GM12878 (cell line): ENCODE measurements around the gene FICD. TPM values are rescaled to one million over a fixed set of nuclear protein-coding genes. Genes with fewer than 3 reads are reported as not detected.

ENCODE experiments used
- ATAC-seq: fragments of 200-7000 bp; cut with Tn5 transposase; 3 replicates; pipeline ENCODE4 v1.9.1; 2020; ENCODE audit warnings: mild to moderate bottlenecking, moderate library complexity
- BruUV-seq: library from RNA; stranded (reverse); fragments of 400-500 nt; replicated peaks from 2 replicates; lab custom pipeline; 2021; lab: Mats Ljungman, UMichigan
- CTCF ChIA-PET: fragments of 300-600 bp; sonication (Branson Sonifier 250); formaldehyde crosslinking; extraction: SDS; loops from one replicate; lab custom pipeline; 2021; ENCODE audit warnings: inconsistent platforms; lab: Yijun Ruan, JAX
- POLR2A ChIA-PET: fragments of 350-600 bp; formaldehyde crosslinking; extraction: SDS; loops from one replicate; lab custom pipeline; 2021; ENCODE audit warnings: inconsistent platforms; lab: Charles Lee
- RAD21 ChIA-PET: fragments of 300-600 bp; sonication (Branson Sonifier 250); formaldehyde crosslinking; loops from one replicate; lab custom pipeline; 2023; ENCODE audit warnings: antibody characterized with exemption; ENCODE audit not compliant: unreplicated experiment; lab: Charles Lee
- SMC1A ChIA-PET: fragments of 300-600 bp; sonication (Branson Sonifier 250); formaldehyde crosslinking; loops from one replicate; lab custom pipeline; 2023; ENCODE audit not compliant: unreplicated experiment, uncharacterized antibody; lab: Charles Lee
- DNase-seq: peaks from one replicate; pipeline ENCODE4 v3.0.0-alpha.2; 2011; ENCODE audit warnings: low read depth, low spot score
- FAIRE-seq: peaks from 3 replicates; lab custom pipeline; 2011; peaks lifted over from hg19 to GRCh38; lab: Jason Lieb, UNC
- H2AFZ ChIP-seq: 2 replicates; pipeline ENCODE4 v1.6.0; 2011; ENCODE audit warnings: low read depth, low read length, control low read depth; ENCODE audit not compliant: control insufficient read depth
- H3K27ac ChIP-seq: 2 replicates; pipeline ENCODE4 v1.5.1; 2011; ENCODE audit warnings: control low read depth; ENCODE audit not compliant: control insufficient read depth, insufficient read depth
- H3K27me3 ChIP-seq, 2 experiments: replicated peaks in 1 of 2; 2 replicates each; pipeline versions ENCODE4 v1.6.0 to v1.6.1; 2011; ENCODE audit warnings: low read length in 1 of 2; ENCODE audit not compliant: control insufficient read depth in 2 of 2, insufficient read depth in 2 of 2
- H3K36me3 ChIP-seq, 2 experiments: 2 replicates each; pipeline ENCODE4 v1.5.1; 2011; ENCODE audit warnings: low read length in 1 of 2; ENCODE audit not compliant: control insufficient read depth in 2 of 2, insufficient read depth in 2 of 2
- H3K4me1 ChIP-seq: 2 replicates; pipeline ENCODE4 v1.6.1; 2011; ENCODE audit warnings: mild to moderate bottlenecking, low read length, moderate library complexity, mixed read lengths; ENCODE audit not compliant: control insufficient read depth, insufficient read depth
- H3K4me2 ChIP-seq: 2 replicates; pipeline ENCODE4 v1.6.0; 2011; ENCODE audit warnings: control low read depth; ENCODE audit not compliant: control insufficient read depth, insufficient read depth
- H3K4me3 ChIP-seq: fragments of 200-600 bp; sonication (generic); 2 replicates; pipeline ENCODE4 v1.5.1; 2016
- H3K79me2 ChIP-seq: 2 replicates; pipeline ENCODE4 v1.6.0; 2011; ENCODE audit warnings: low read length; ENCODE audit not compliant: control insufficient read depth, insufficient read depth
- H3K9ac ChIP-seq: 2 replicates; pipeline ENCODE4 v1.8.0; 2011; ENCODE audit warnings: low read length, control low read depth, mixed read lengths; ENCODE audit not compliant: control insufficient read depth, insufficient read depth
- H3K9me3 ChIP-seq: replicated peaks from 3 replicates; pipeline ENCODE4 v1.5.1; 2011; ENCODE audit warnings: mild to moderate bottlenecking, low read length; ENCODE audit not compliant: control insufficient read depth, insufficient read depth
- H4K20me1 ChIP-seq: 2 replicates; pipeline ENCODE4 v1.6.0; 2011; ENCODE audit not compliant: control insufficient read depth, insufficient read depth
- BHLHE40 ChIP-seq, 2 experiments: fragments of 450-650 bp in 1 of 2; IDR thresholded peaks; 2 replicates each; pipeline ENCODE4 v1.6.1; 2011 to 2017; ENCODE audit warnings: low read depth in 2 of 2, borderline replicate concordance in 1 of 2, improper control_type of control experiment in 1 of 2, low read length in 1 of 2, mild to moderate bottlenecking in 1 of 2
- CBX3 ChIP-seq: fragments of 200-600 bp; sonication (generic); IDR thresholded peaks from 2 replicates; pipeline ENCODE4 v1.6.1; 2016; ENCODE audit warnings: low read depth, borderline replicate concordance
- CTCF ChIP-seq, 3 experiments: IDR thresholded peaks in 2 of 3; conservative IDR thresholded peaks in 1 of 3; 2 replicates each; pipeline ENCODE4 v1.5.1; 2011; ENCODE audit warnings: low read depth in 3 of 3, low read length in 3 of 3, mild to moderate bottlenecking in 3 of 3, control low read depth in 2 of 3, moderate library complexity in 2 of 3, inconsistent platforms in 1 of 3, mixed read lengths in 1 of 3; ENCODE audit not compliant: control insufficient read depth in 2 of 3, insufficient read depth in 1 of 3; ENCODE audit errors: extremely low read depth in 1 of 3
- MEF2B ChIP-seq: fragments of 450-650 bp; IDR thresholded peaks from 2 replicates; pipeline ENCODE4 v1.6.1; 2018; ENCODE audit warnings: mild to moderate bottlenecking, moderate library complexity; ENCODE audit not compliant: partially characterized antibody, poor library complexity, severe bottlenecking
- PKNOX1 ChIP-seq: fragments of 450-650 bp; IDR thresholded peaks from 2 replicates; pipeline ENCODE4 v1.6.1; 2016; ENCODE audit warnings: mild to moderate bottlenecking
- RAD21 ChIP-seq: IDR thresholded peaks from 2 replicates; pipeline ENCODE4 v1.6.1; 2011; ENCODE audit warnings: mild to moderate bottlenecking, low read depth, low read length, moderate library complexity; ENCODE audit not compliant: insufficient read depth
- SMC3 ChIP-seq: IDR thresholded peaks from 2 replicates; pipeline ENCODE4 v1.6.1; 2011; ENCODE audit warnings: low read length, improper control_type of control experiment, borderline replicate concordance
- SP1 ChIP-seq: IDR thresholded peaks from one replicate; pipeline ENCODE4 v1.6.1; 2011; ENCODE audit warnings: low read depth, low read length
- TAF1 ChIP-seq: IDR thresholded peaks from 2 replicates; pipeline ENCODE4 v1.6.1; 2011; ENCODE audit warnings: mild to moderate bottlenecking, low read depth, low read length, borderline replicate concordance
- TCF12 ChIP-seq: IDR thresholded peaks from 2 replicates; pipeline ENCODE4 v1.6.1; 2011; ENCODE audit warnings: low read depth, mild to moderate bottlenecking, low read length
- WRNIP1 ChIP-seq: IDR thresholded peaks from 2 replicates; pipeline ENCODE4 v1.6.1; 2011; ENCODE audit warnings: low read depth, low read length, improper control_type of control experiment, borderline replicate concordance
- YY1 ChIP-seq: IDR thresholded peaks from 2 replicates; pipeline ENCODE4 v1.6.1; 2011; ENCODE audit warnings: low read depth, mild to moderate bottlenecking, low read length
- ZNF24 ChIP-seq: fragments of 450-650 bp; IDR thresholded peaks from 2 replicates; pipeline ENCODE4 v1.6.1; 2017; ENCODE audit warnings: antibody characterized with exemption, mild to moderate bottlenecking
- WGBS: methylation state at CpG from one replicate; pipeline ENCODE4 v1.1.6; 2016; ENCODE audit warnings: low lambda C conversion rate; ENCODE audit not compliant: insufficient replicate concordance, insufficient coverage; ENCODE audit errors: missing lambda C conversion rate; 5-methylcytosine and 5-hydroxymethylcytosine counted together
- in situ Hi-C: fragments of 300-500 bp; cut with MboI; formaldehyde crosslinking; loops from 9 replicates; pipeline ENCODE4 v1.14.3; 2018; ENCODE audit warnings: mixed read lengths
- intact Hi-C: fragments of 100-400 bp; cut with micrococcal nuclease; formaldehyde crosslinking; loops from one replicate; pipeline ENCODE4 v1.14.2; 2022; ENCODE audit not compliant: unreplicated experiment
- polyA plus RNA-seq, 11 experiments: library from polyadenylated mRNA; depleted of rRNA in 4 of 11; unstranded in 6 of 11; stranded (reverse) in 5 of 11; fragments of >200 nt; fragmentation: Nextera tagmentation in 4 of 11; fragmentation: Illumina TruSeq in 1 of 11; extraction: Ambion mirVana in 4 of 11; extraction: Trizol in 1 of 11; gene quantifications; 1 replicate in 1 of 11; 2 replicates in 10 of 11; pipeline versions ENCODE4 v1.2.1 to v1.2.3, GENCODE V29; 2011 to 2016; ENCODE audit warnings: inconsistent platforms in 2 of 11, missing spikeins in 2 of 11, low read depth in 1 of 11
- total RNA-seq, 4 experiments: library from RNA; depleted of rRNA in 3 of 4; stranded (reverse); fragments of >200 nt in 3 of 4; fragmentation: Illumina TruSeq in 1 of 4; extraction: Trizol in 1 of 4; gene quantifications; 2 replicates each; pipeline versions ENCODE4 v1.2.1 to v1.2.3, GENCODE V29; 2013 to 2021

Gene FICD
- total and polyA plus RNA-seq, 10 of the 15 experiments (the other 5 are each of a cell fraction or from before 2014, with no cell fraction given) = 1.1 to 9.4 (median 4.3) TPM

GRCh38 chr12:108491256-108491655, 23.8 kb upstream of the FICD start:
- Histone ChIP-seq H2AFZ (no peak overlapping the region), H3K36me3 (no peaks in the 10 kb centered on the region), H3K4me1 (no peaks in the 10 kb centered on the region; the same call in 1 of the 2 replicates), H3K27ac (no peak overlapping the region), H3K27me3 (no peaks in the 10 kb centered on the region), H3K4me3 (no peak overlapping the region), H3K9ac (no peak overlapping the region), H3K9me3 (no peaks in the 10 kb centered on the region; the same call in 2 of the 3 replicates), H3K79me2 (no peaks in the 10 kb centered on the region), H3K4me2 (no peak overlapping the region), H4K20me1 (no peaks in the 10 kb centered on the region)
- TF ChIP-seq BHLHE40 (IDR thresholded peaks at IDR 0.05; ENCODE audit: borderline replicate concordance in 1 of 2, low read depth in 2 of 2, low read length in 1 of 2) (no peak), ZNF24 (no peak), SP1 (no peak), TAF1 (no peak), TCF12 (no peak)
- in situ Hi-C loops (no loop called here), intact Hi-C loops (no loop called here)
- DNase-seq (no peak), ATAC-seq (no peak), FAIRE-seq (no peak)
- no TSS peak for BruUV-seq
- WGBS = 16% methylated on average over 2 of the region's 2 CpGs
- ChIA-PET CTCF (interaction anchor here (0.8 to 1.6 kb wide), 2 partner anchors 257 to 498 kb away, joined by 3 to 5 read pairs; no protein-coding TSS in a partner anchor), POLR2A (no interaction called here), RAD21 (interaction anchor here (0.9 to 1.0 kb wide), 2 partner anchors 21 to 34 kb away, joined by 3 to 4 read pairs; no protein-coding TSS in a partner anchor), SMC1A (interaction anchor here (0.6 to 1.0 kb wide), 3 partner anchors 21 to 257 kb away, joined by 3 to 4 read pairs (median 3); no protein-coding TSS in a partner anchor)

GRCh38 chr12:108495054-108495453, 20.0 kb upstream of the FICD start:
- no peak overlapping the region for H3K4me2 ChIP-seq
- no peaks in the 10 kb centered on the region for H4K20me1 ChIP-seq
- RAD21 ChIA-PET = interaction anchor here (1.4 to 2.2 kb wide), 2 partner anchors 261 to 502 kb away, joined by 3 to 6 read pairs; no protein-coding TSS in a partner anchor
- H3K9me3 ChIP-seq = no peaks in the 10 kb centered on the region; the same call in 2 of the 3 replicates
- no peak overlapping the region for H3K4me3 ChIP-seq
- FAIRE-seq = peak; percentile 61
- POLR2A ChIA-PET = no interaction called here
- H3K27me3 ChIP-seq = no peaks in the 10 kb centered on the region
- no peaks in the 10 kb centered on the region for H3K36me3 ChIP-seq
- in situ Hi-C loops = no loop called here
- 0% methylated on average over 1 of the region's 1 CpG for WGBS
- no peak for DNase-seq
- SMC1A ChIA-PET = interaction anchor here (0.8 to 2.3 kb wide), 7 partner anchors 27 to 577 kb away, joined by 3 to 4 read pairs (median 3); no protein-coding TSS in a partner anchor
- no peak overlapping the region for H2AFZ ChIP-seq
- no peaks in the 10 kb centered on the region for H3K79me2 ChIP-seq
- CTCF ChIA-PET = interaction anchor here (0.7 to 3.0 kb wide), 9 partner anchors 13 to 504 kb away, joined by 3 to 8 read pairs (median 4); no protein-coding TSS in a partner anchor
- no TSS peak for BruUV-seq
- intact Hi-C loops = loop anchor here (1.0 to 5.0 kb wide), 3 partner anchors 398 to 577 kb away; no protein-coding TSS in a partner anchor
- TF ChIP-seq MEF2B (no peak), CBX3 (no peak), RAD21 (peak; percentile 68), YY1 (0 out of 2 replicates have a peak, but pooled peaks have one; percentile 21), SMC3 (peak; percentile 62), PKNOX1 (peak; percentile 39; the same call in 1 of the 2 replicates), WRNIP1 (no peak), CTCF (IDR thresholded peaks at IDR 0.05 in 2 of 3, conservative IDR thresholded peaks at IDR 0.05 in 1 of 3; ENCODE audit: control insufficient read depth in 2 of 3, extremely low read depth in 1 of 3, insufficient read depth in 1 of 3, low read depth in 3 of 3, low read length in 3 of 3) (peak; percentile 42 to 67 (median 57))
- TF ChIP-seq, all 136 proteins: peak for 5
- peak; percentile 88 for ATAC-seq
- no peaks in the 10 kb centered on the region; the same call in 1 of the 2 replicates for H3K4me1 ChIP-seq
- H3K27ac ChIP-seq = no peak overlapping the region
- H3K9ac ChIP-seq = no peak overlapping the region
